Right lobe of liver (tissue), 6 donors: ENCODE data around the gene ITPRID2. TPM values are rescaled to one million over a fixed set of nuclear protein-coding genes. Genes with fewer than 3 reads are reported as not detected.

Experiments used
- ATAC-seq, 4 donors: fragments of 200-7000 bp; cut with Tn5 transposase; one replicate each; pipeline ENCODE4 v1.9.1; 2020; ENCODE audit warnings: mild to moderate bottlenecking in 4 of 4, moderate library complexity in 4 of 4
- DNase-seq, 3 donors: peaks; one replicate each; pipeline ENCODE4 v3.0.0-alpha.2; 2020
- H3K27ac ChIP-seq, 3 donors: fragments of 200-600 bp; one replicate each; pipeline ENCODE4 v1.8.0; 2022
- H3K27me3 ChIP-seq, 2 donors: fragments of 200-600 bp; one replicate each; pipeline ENCODE4 v1.8.0; 2022
- H3K36me3 ChIP-seq, 4 donors: fragments of 200-600 bp; sonication (generic) in 1 of 4; one replicate each; pipeline versions ENCODE4 v1.5.1 to v1.8.0; 2017 to 2022; ENCODE audit warnings: control low read depth in 1 of 4
- H3K4me1 ChIP-seq, 4 donors: fragments of 200-600 bp; sonication (generic) in 1 of 4; one replicate each; pipeline versions ENCODE4 v1.5.1 to v1.8.0; 2017 to 2022; ENCODE audit warnings: control low read depth in 1 of 4
- H3K4me3 ChIP-seq, 3 donors: fragments of 200-600 bp; one replicate each; pipeline ENCODE4 v1.8.0; 2022
- H3K9me3 ChIP-seq, 4 donors: fragments of 200-600 bp; sonication (generic) in 1 of 4; one replicate each; pipeline versions ENCODE4 v1.5.1 to v1.8.0; 2017 to 2022; ENCODE audit warnings: control low read depth in 1 of 4
- CTCF ChIP-seq, 4 donors: fragments of 200-600 bp in 3 of 4; fragments of 450-650 bp in 1 of 4; IDR thresholded peaks; one replicate each; pipeline versions ENCODE4 v1.5.1 to v1.8.0; 2016 to 2022; ENCODE audit warnings: antibody characterized with exemption in 4 of 4, mild to moderate bottlenecking in 2 of 4
- POLR2A ChIP-seq: fragments of 450-650 bp; IDR thresholded peaks from one replicate; pipeline ENCODE4 v1.6.1; 2017; ENCODE audit warnings: antibody characterized with exemption, mild to moderate bottlenecking
- WGBS: methylation state at CpG from one replicate; pipeline ENCODE4 v1.1.6; 2018; ENCODE audit warnings: low coverage, low lambda C conversion rate; ENCODE audit not compliant: insufficient coverage; ENCODE audit errors: missing lambda C conversion rate; 5-methylcytosine and 5-hydroxymethylcytosine counted together
- intact Hi-C, 2 donors: fragments of 100-400 bp; cut with DNase I; formaldehyde crosslinking; loops; one replicate each; pipeline versions ENCODE4 v1.11.2 to v1.14.1; 2022
- total RNA-seq, 6 experiments: library from RNA; depleted of rRNA in 2 of 6; stranded (reverse); fragments of >200 nt in 2 of 6; fragmentation: NEBNext Ultra II Directional in 3 of 6; extraction: Animal tissue kit (Norgen Biotek cat#: 25700) in 3 of 6; gene quantifications; one replicate each; pipeline versions ENCODE4 v1.1.0 to v1.2.4, GENCODE V29; 2016 to 2023
- donor health status: DM: no; HTN: yes; CAD: no.
- donor health status: DM: no; HTN: no; CAD: no.
- donor health status: DM: no; HTN: no; CAD: no.
- donor health status: DM: no; HTN: yes; CAD: no.
- donor health status: DM: no; HTN: yes; CAD: no.

Gene ITPRID2
- total RNA-seq, 6 experiments from 2014 or later = 49.4 to 129 (median 74.5) TPM

- H3K9me3 ChIP-seq = no peaks in the 10 kb centered on the region
- WGBS = 95% methylated on average over 8 of the region's 8 CpGs
- TF ChIP-seq CTCF (IDR thresholded peaks at IDR 0.05) (no peak), POLR2A (no peak)
- no peak overlapping the region for H3K4me3 ChIP-seq
- H3K27ac ChIP-seq = peak overlapping the region in 2 of 3 donors; percentile 56 to 80
- H3K4me1 ChIP-seq = peaks cover 0 to 23% (median 9%) of the 10 kb centered on the region in 4 donors
- intact Hi-C loops = no loop called here
- H3K36me3 ChIP-seq = no peaks in the 10 kb centered on the region
- no peaks in the 10 kb centered on the region for H3K27me3 ChIP-seq
- ATAC-seq = no peak
- DNase-seq = no peak
Observed at GRCh38 chr2:181944914-181945291, 53.4 kb downstream of the ITPRID2 start.

GRCh38 chr2:181946444-181947127 is 55.1 kb downstream of the ITPRID2 start:
- intact Hi-C loops = no loop called here
- 81% methylated on average over 1 of the region's 1 CpG for WGBS
- DNase-seq (no peak), ATAC-seq (no peak)
- Histone ChIP-seq H3K4me1 (peaks cover 0 to 23% (median 9%) of the 10 kb centered on the region in 4 donors), H3K36me3 (no peaks in the 10 kb centered on the region), H3K4me3 (no peak overlapping the region), H3K27ac (no peak overlapping the region), H3K27me3 (no peaks in the 10 kb centered on the region), H3K9me3 (no peaks in the 10 kb centered on the region)
- no peak for TF ChIP-seq POLR2A
- no peak for TF ChIP-seq CTCF (IDR thresholded peaks at IDR 0.05)

GRCh38 chr2:181947273-181947672 is 55.7 kb downstream of the ITPRID2 start:
- Histone ChIP-seq H3K4me1 (peaks cover 0 to 23% (median 9%) of the 10 kb centered on the region in 4 donors), H3K27me3 (no peaks in the 10 kb centered on the region), H3K4me3 (no peak overlapping the region), H3K9me3 (no peaks in the 10 kb centered on the region), H3K36me3 (no peaks in the 10 kb centered on the region), H3K27ac (no peak overlapping the region)
- no peak for ATAC-seq
- TF ChIP-seq POLR2A = no peak
- no peak for TF ChIP-seq CTCF (IDR thresholded peaks at IDR 0.05)
- no peak for DNase-seq
- intact Hi-C loops = no loop called here

- TF ChIP-seq POLR2A (no peak), CTCF (IDR thresholded peaks at IDR 0.05) (no peak)
- intact Hi-C loops = no loop called here
- H3K27ac ChIP-seq = no peak overlapping the region
- DNase-seq = no peak
- WGBS = 95% methylated on average over 2 of the region's 2 CpGs
- no peaks in the 10 kb centered on the region for H3K9me3 ChIP-seq
- no peaks in the 10 kb centered on the region for H3K36me3 ChIP-seq
- no peaks in the 10 kb centered on the region for H3K27me3 ChIP-seq
- peaks cover 0 to 16% (median 7%) of the 10 kb centered on the region in 4 donors for H3K4me1 ChIP-seq
- ATAC-seq = no peak
- H3K4me3 ChIP-seq = no peak overlapping the region
Observed at GRCh38 chr2:181948227-181948626, 56.7 kb downstream of the ITPRID2 start.

GRCh38 chr2:181949047-181949446 is 57.5 kb downstream of the ITPRID2 start:
- H3K36me3 ChIP-seq = no peaks in the 10 kb centered on the region
- no peak overlapping the region for H3K4me3 ChIP-seq
- H3K27me3 ChIP-seq = no peaks in the 10 kb centered on the region
- intact Hi-C loops = no loop called here
- H3K9me3 ChIP-seq = no peaks in the 10 kb centered on the region
- H3K4me1 ChIP-seq = peaks cover 0 to 14% (median 5%) of the 10 kb centered on the region in 4 donors
- H3K27ac ChIP-seq = no peak overlapping the region
- ATAC-seq (no peak), DNase-seq (no peak)
- no peak for TF ChIP-seq POLR2A
- TF ChIP-seq CTCF (IDR thresholded peaks at IDR 0.05) = no peak
